Vagina (tissue), 2 donors: ENCODE results near the gene CCDC68.

Experiments
- CTCF ChIP-seq, 3 experiments: fragments of 450-650 bp in 2 of 3; fragments of 200-600 bp in 1 of 3; sonication (generic) in 1 of 3; IDR thresholded peaks; one replicate each; pipeline ENCODE4 v1.5.1; 2017 to 2019; ENCODE audit warnings: antibody characterized with exemption in 3 of 3, mild to moderate bottlenecking in 2 of 3, moderate library complexity in 2 of 3
- POLR2A ChIP-seq, 2 donors: fragments of 450-650 bp; IDR thresholded peaks; one replicate each; pipeline ENCODE4 v1.6.1; 2017; ENCODE audit warnings: antibody characterized with exemption in 2 of 2, mild to moderate bottlenecking in 2 of 2, moderate library complexity in 2 of 2

- no peak for TF ChIP-seq CTCF (IDR thresholded peaks at IDR 0.05)
- TF ChIP-seq POLR2A (IDR thresholded peaks at IDR 0.05), result no peak
Measured at GRCh38 chr18:54961868-54962267, 2.6 kb upstream of the CCDC68 start.
